Activated T-cell treated with anti-CD3 and anti-CD28 coated beads, Interleukin-2, amount 50 U/mL, for 4 hours (primary cell): ENCODE results near the gene TRDMT1. TPM values are rescaled to one million over a fixed set of nuclear protein-coding genes. Genes with fewer than 3 reads are reported as not detected.

Experiments
- ATAC-seq, 2 donors: fragments of 200-7000 bp; cut with Tn5 transposase; one replicate each; pipeline ENCODE4 v1.10.0; 2021
- DNase-seq: peaks from one replicate; pipeline ENCODE4 v3.0.0-alpha.2; 2020
- H3K27me3 Mint-ChIP-seq: one replicate; pipeline ENCODE4 v1.8.0; 2021; ENCODE audit warnings: low read depth, mixed read lengths
- H3K36me3 Mint-ChIP-seq: one replicate; pipeline ENCODE4 v1.8.0; 2022; ENCODE audit warnings: mixed read lengths; ENCODE audit not compliant: insufficient read depth
- H3K4me1 Mint-ChIP-seq: one replicate; pipeline ENCODE4 v1.8.0; 2021; ENCODE audit warnings: low read depth, mixed read lengths
- H3K4me3 Mint-ChIP-seq: one replicate; pipeline ENCODE4 v1.8.0; 2021; ENCODE audit warnings: mild to moderate bottlenecking, moderate library complexity, mixed read lengths
- H3K9me3 Mint-ChIP-seq: one replicate; pipeline ENCODE4 v1.8.0; 2021; ENCODE audit warnings: mixed read lengths
- total RNA-seq, 3 donors: library from RNA; stranded (reverse); gene quantifications; one replicate each; pipeline ENCODE4 v1.2.1, GENCODE V29; 2021

The TRDMT1 gene
- total RNA-seq, 3 donors from 2014 or later, result 9.1 to 12.1 (median 10.9) TPM

DNA sequence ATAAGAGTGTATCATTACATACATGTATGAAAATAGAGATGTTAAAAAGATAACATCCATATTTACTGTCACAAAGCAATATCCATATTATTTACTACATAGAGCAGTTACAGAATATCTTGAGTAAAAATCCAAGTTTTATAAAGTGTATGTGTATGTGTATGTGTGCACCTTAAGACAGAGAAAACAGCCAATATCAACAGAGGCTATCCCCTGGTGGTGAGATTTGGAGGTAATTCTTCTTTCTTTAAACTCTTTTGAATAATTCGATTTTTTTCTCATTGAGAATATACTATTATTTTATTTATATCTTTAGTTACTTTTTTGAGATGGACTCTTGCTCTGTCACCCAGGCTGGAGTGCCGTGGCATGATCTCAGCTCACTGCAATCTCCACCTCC lies 18.4 kb downstream of the TRDMT1 start:
- DNase-seq (no peak), ATAC-seq (no peak)
- no peaks in the 10 kb centered on the region for H3K27me3 Mint-ChIP-seq
- H3K36me3 Mint-ChIP-seq, result no peaks in the 10 kb centered on the region
- no peak overlapping the region for H3K4me3 Mint-ChIP-seq
- H3K9me3 Mint-ChIP-seq, result no peaks in the 10 kb centered on the region
- H3K4me1 Mint-ChIP-seq, result peaks cover 1% of the 10 kb centered on the region

- Mint-ChIP-seq H3K36me3 (no peaks in the 10 kb centered on the region), H3K4me1 (peaks cover 1% of the 10 kb centered on the region), H3K9me3 (no peaks in the 10 kb centered on the region), H3K27me3 (no peaks in the 10 kb centered on the region), H3K4me3 (no peak overlapping the region)
- DNase-seq (no peak), ATAC-seq (no peak)
Observed at GRCh38 chr10:17181751-17182150, 19.7 kb downstream of the TRDMT1 start.

- no peaks in the 10 kb centered on the region for H3K27me3 Mint-ChIP-seq
- H3K36me3 Mint-ChIP-seq, result no peaks in the 10 kb centered on the region
- H3K9me3 Mint-ChIP-seq, result no peaks in the 10 kb centered on the region
- H3K4me3 Mint-ChIP-seq, result no peak overlapping the region
- H3K4me1 Mint-ChIP-seq, result peaks cover 5% of the 10 kb centered on the region
- ATAC-seq, result no peak
- DNase-seq, result no peak
Observed at GRCh38 chr10:17181110-17181509, 20.4 kb downstream of the TRDMT1 start.

DNA sequence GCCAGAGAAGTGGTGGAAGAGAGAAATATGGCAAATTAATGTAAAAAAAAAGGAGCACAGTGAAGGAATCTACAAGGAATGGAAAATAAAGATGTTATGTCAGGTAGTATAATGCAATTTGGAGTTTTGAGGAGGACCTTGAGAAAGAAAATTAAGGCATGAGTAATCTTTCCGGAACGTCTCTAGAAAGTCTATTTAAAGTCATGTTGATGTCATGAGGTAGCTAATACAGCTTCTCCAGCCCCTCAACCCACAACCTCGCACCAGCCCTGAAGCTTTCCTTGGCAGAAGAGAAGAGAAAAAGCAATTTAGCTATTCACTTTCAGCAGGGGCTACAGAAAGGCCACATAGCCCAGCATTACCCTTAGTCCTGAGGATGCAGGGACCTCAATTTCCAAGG lies 22.5 kb downstream of the TRDMT1 start:
- H3K36me3 Mint-ChIP-seq, result peaks cover 3% of the 10 kb centered on the region
- H3K27me3 Mint-ChIP-seq, result no peaks in the 10 kb centered on the region
- peaks cover 8% of the 10 kb centered on the region for H3K4me1 Mint-ChIP-seq
- no peak overlapping the region for H3K4me3 Mint-ChIP-seq
- ATAC-seq (no peak), DNase-seq (no peak)
- H3K9me3 Mint-ChIP-seq, result no peaks in the 10 kb centered on the region

GRCh38 chr10:17178006-17178405 lies 23.5 kb downstream of the TRDMT1 start:
- ATAC-seq, result no peak
- H3K27me3 Mint-ChIP-seq, result no peaks in the 10 kb centered on the region
- DNase-seq, result no peak
- H3K36me3 Mint-ChIP-seq, result peaks cover 6% of the 10 kb centered on the region
- H3K4me3 Mint-ChIP-seq, result no peak overlapping the region
- H3K9me3 Mint-ChIP-seq, result no peaks in the 10 kb centered on the region
- peaks cover 8% of the 10 kb centered on the region for H3K4me1 Mint-ChIP-seq

DNA sequence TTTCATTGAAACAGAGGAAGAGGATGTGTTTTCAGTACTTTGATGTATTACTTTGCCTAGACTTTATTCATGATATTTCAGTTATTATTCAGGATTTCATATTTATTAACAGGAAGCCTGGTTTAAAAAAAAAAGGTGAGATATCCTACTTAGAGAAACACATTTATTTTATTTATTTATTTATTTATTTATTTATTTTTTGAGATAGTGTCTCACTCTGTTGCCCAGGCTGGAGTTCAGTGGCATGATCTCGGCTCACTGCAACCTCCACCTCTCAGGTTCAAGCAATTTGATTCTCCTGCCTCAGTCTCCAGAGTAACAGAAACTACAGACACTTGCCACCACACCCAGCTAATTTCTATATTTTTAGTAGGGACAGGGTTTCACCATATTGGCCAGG lies 24.5 kb downstream of the TRDMT1 start:
- no peaks in the 10 kb centered on the region for H3K9me3 Mint-ChIP-seq
- H3K4me3 Mint-ChIP-seq, result no peak overlapping the region
- ATAC-seq, result no peak
- peaks cover 8% of the 10 kb centered on the region for H3K4me1 Mint-ChIP-seq
- DNase-seq, result no peak
- H3K36me3 Mint-ChIP-seq, result peaks cover 6% of the 10 kb centered on the region
- H3K27me3 Mint-ChIP-seq, result no peaks in the 10 kb centered on the region

- DNase-seq (no peak), ATAC-seq (no peak)
- H3K4me1 Mint-ChIP-seq, result peaks cover 8% of the 10 kb centered on the region
- peaks cover 12% of the 10 kb centered on the region for H3K36me3 Mint-ChIP-seq
- no peaks in the 10 kb centered on the region for H3K27me3 Mint-ChIP-seq
- no peak overlapping the region for H3K4me3 Mint-ChIP-seq
- H3K9me3 Mint-ChIP-seq, result no peaks in the 10 kb centered on the region
Observed at GRCh38 chr10:17176091-17176490, 25.4 kb downstream of the TRDMT1 start.

DNA sequence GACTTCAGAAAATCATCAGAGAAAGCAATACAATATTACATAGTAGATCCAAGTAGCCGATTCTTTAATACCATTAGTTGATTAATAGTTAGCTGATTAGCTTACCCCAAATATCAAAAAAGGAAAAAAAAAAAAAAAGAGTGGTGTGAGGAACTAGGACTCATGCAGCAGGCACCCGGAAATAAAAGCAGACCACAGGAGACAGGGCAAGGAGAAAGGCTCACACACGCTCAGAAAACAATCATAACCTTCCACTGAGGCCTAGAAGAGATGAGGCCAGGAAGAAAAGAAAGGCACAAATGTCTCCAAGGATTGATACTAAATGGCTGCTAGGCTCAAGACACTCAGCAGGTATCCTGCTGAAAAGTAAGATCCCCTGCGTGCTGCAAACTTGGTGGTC lies 25.9 kb downstream of the TRDMT1 start:
- DNase-seq (no peak), ATAC-seq (no peak)
- no peaks in the 10 kb centered on the region for H3K27me3 Mint-ChIP-seq
- H3K4me1 Mint-ChIP-seq, result peaks cover 8% of the 10 kb centered on the region
- H3K36me3 Mint-ChIP-seq, result peaks cover 12% of the 10 kb centered on the region
- no peaks in the 10 kb centered on the region for H3K9me3 Mint-ChIP-seq
- peak overlapping the region; percentile 14 for H3K4me3 Mint-ChIP-seq

DNA sequence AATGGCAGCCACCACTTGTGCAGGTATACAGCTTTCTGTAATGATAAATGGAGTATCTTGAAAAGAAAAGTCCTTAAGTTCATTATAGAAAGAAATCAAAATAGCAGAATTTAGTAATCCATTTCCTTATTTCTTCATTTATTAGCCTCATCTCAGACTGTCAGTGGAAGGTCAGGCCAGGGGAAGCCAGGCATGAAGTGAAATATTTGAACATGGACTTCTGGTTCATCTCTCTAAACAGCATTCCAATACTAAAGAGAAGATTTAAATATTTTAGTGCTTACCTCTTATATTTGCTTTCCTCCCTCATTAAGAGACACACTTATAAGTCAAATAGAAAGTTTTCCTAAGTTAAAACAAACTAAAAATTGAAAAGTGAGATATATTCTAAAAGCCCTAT lies 26.8 kb downstream of the TRDMT1 start:
- Mint-ChIP-seq H3K27me3 (no peaks in the 10 kb centered on the region), H3K9me3 (no peaks in the 10 kb centered on the region), H3K4me1 (peaks cover 8% of the 10 kb centered on the region), H3K36me3 (peaks cover 12% of the 10 kb centered on the region), H3K4me3 (no peak overlapping the region)
- ATAC-seq (no peak), DNase-seq (no peak)

GRCh38 chr10:17171141-17171641 lies 30.3 kb downstream of the TRDMT1 start:
- Mint-ChIP-seq H3K4me3 (no peak overlapping the region), H3K9me3 (no peaks in the 10 kb centered on the region), H3K36me3 (peaks cover 17% of the 10 kb centered on the region), H3K4me1 (peaks cover 5% of the 10 kb centered on the region), H3K27me3 (no peaks in the 10 kb centered on the region)
- ATAC-seq, result no peak
- DNase-seq, result no peak

- ATAC-seq (no peak), DNase-seq (no peak)
- no peaks in the 10 kb centered on the region for H3K4me1 Mint-ChIP-seq
- H3K4me3 Mint-ChIP-seq, result no peak overlapping the region
- no peaks in the 10 kb centered on the region for H3K9me3 Mint-ChIP-seq
- peaks cover 18% of the 10 kb centered on the region for H3K36me3 Mint-ChIP-seq
- H3K27me3 Mint-ChIP-seq, result no peaks in the 10 kb centered on the region
Observed at GRCh38 chr10:17169803-17170202, 31.7 kb downstream of the TRDMT1 start.

DNA sequence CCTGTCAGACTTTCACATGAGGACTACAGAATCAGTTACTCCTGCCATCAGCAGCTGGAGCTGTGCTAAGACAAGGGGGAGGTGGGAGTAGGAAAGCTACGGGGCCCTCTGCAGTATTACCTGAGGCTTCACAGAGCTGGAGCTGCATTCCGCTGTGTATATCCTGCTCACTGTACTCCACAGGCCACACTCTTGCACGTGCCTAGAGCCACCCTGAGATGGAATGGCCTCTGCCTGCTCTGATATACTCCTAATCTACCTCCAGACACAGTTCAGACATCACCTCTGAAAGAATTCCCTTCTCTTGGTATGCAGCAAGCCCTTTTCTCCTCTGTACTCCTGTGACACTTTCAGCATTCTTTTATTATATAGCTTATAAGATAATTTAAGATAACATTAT lies 34.8 kb downstream of the TRDMT1 start:
- Mint-ChIP-seq H3K27me3 (no peaks in the 10 kb centered on the region), H3K4me3 (no peak overlapping the region), H3K9me3 (no peaks in the 10 kb centered on the region), H3K4me1 (no peaks in the 10 kb centered on the region), H3K36me3 (peaks cover 19% of the 10 kb centered on the region)
- DNase-seq (no peak), ATAC-seq (no peak)

GRCh38 chr10:17162828-17163227 lies 38.6 kb downstream of the TRDMT1 start:
- DNase-seq (no peak), ATAC-seq (no peak)
- Mint-ChIP-seq H3K9me3 (no peaks in the 10 kb centered on the region), H3K4me3 (no peak overlapping the region), H3K27me3 (no peaks in the 10 kb centered on the region), H3K4me1 (no peaks in the 10 kb centered on the region), H3K36me3 (peaks cover 15% of the 10 kb centered on the region)

DNA sequence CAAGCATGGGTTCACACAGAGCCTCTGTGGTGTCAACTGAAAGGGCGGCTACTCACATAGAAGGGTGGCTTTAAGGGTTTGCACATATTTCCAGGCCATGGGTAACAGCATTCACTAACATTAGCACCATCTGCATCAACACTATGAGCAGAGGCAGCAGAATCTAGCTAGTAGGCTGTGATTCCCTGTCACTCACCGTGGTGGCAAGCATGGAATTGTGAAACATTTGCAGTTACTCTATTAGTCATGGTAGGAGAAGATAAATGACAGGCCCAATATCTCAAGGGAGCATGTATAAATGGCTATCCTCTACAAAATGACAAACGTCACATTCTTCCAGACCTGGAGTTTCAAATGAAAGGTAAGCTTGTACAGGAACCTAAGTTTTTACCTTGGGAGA lies 39.7 kb downstream of the TRDMT1 start:
- H3K36me3 Mint-ChIP-seq, result peaks cover 15% of the 10 kb centered on the region
- no peaks in the 10 kb centered on the region for H3K4me1 Mint-ChIP-seq
- no peak for DNase-seq
- no peaks in the 10 kb centered on the region for H3K9me3 Mint-ChIP-seq
- H3K27me3 Mint-ChIP-seq, result no peaks in the 10 kb centered on the region
- no peak for ATAC-seq
- no peak overlapping the region for H3K4me3 Mint-ChIP-seq

- no peaks in the 10 kb centered on the region for H3K9me3 Mint-ChIP-seq
- H3K27me3 Mint-ChIP-seq, result no peaks in the 10 kb centered on the region
- no peak overlapping the region for H3K4me3 Mint-ChIP-seq
- H3K4me1 Mint-ChIP-seq, result no peaks in the 10 kb centered on the region
- DNase-seq (no peak), ATAC-seq (no peak)
- H3K36me3 Mint-ChIP-seq, result peaks cover 22% of the 10 kb centered on the region
Observed at GRCh38 chr10:17157024-17157423, 44.4 kb downstream of the TRDMT1 start.

DNA sequence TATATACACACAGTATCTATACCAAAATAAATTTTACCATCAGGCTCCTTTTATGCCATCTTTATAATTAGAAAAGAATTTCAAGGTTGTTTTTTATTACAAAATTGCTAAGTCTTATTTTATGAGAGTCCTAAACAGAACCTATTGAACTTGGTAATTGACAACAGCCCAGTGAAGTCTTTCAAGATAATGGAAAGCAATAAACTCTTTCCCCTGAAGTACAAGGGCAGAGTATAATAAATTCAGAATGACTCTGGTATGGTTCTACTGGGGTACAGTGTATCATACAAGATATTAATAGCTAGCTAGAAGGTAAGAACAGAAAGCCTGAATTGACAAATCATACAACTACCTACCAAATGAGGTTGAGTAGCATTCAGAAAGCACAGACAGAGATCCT lies 45.6 kb downstream of the TRDMT1 start:
- ATAC-seq (no peak), DNase-seq (no peak)
- no peaks in the 10 kb centered on the region for H3K27me3 Mint-ChIP-seq
- no peak overlapping the region for H3K4me3 Mint-ChIP-seq
- H3K4me1 Mint-ChIP-seq, result no peaks in the 10 kb centered on the region
- H3K9me3 Mint-ChIP-seq, result no peaks in the 10 kb centered on the region
- peaks cover 18% of the 10 kb centered on the region for H3K36me3 Mint-ChIP-seq
